RCC 7860 (cell line): ENCODE measurements around the gene TBC1D3H.
"Not testable (repeated sequence)": the region's sequence is repeated elsewhere in the genome, so short reads cannot be mapped to it uniquely, and the experiment has no call there.

Experiments used
- DNase-seq: peaks from one replicate; pipeline ENCODE4 v3.0.0-alpha.2; 2015; ENCODE audit warnings: low spot score
- FAIRE-seq: peaks from 2 replicates; lab custom pipeline; 2012; peaks lifted over from hg19 to GRCh38; lab: Jason Lieb, UNC

TBC1D3H gene

GRCh38 chr17:36388385-36389245, at the start of gene TBC1D3H:
Gene TBC1D3H (minus strand): TSS chr17:36388435. CDS start chr17:36386895, 1,540 bp downstream.
- DNase-seq, FAIRE-seq: not testable (repeated sequence)

GRCh38 chr17:36428891-36429290, 40.7 kb upstream of the TBC1D3H start:
- FAIRE-seq, DNase-seq: not testable (repeated sequence)

GRCh38 chr17:36415180-36415941, 27.1 kb upstream of the TBC1D3H start:
- DNase-seq, FAIRE-seq: not testable (repeated sequence)

- DNase-seq, FAIRE-seq: not testable (repeated sequence)
Observed at GRCh38 chr17:36390943-36391645, 2.9 kb upstream of the TBC1D3H start.

- FAIRE-seq, DNase-seq: not testable (repeated sequence)
Observed at GRCh38 chr17:36375938-36376337, 12.3 kb downstream of the TBC1D3H start.

- not testable (repeated sequence) for FAIRE-seq, DNase-seq
Observed at GRCh38 chr17:36362496-36362895, 25.7 kb downstream of the TBC1D3H start.
